Pancreas (tissue), 10 donors: ENCODE measurements around the gene SPRYD4. TPM values are rescaled to one million over a fixed set of nuclear protein-coding genes. Genes with fewer than 3 reads are reported as not detected.

ENCODE experiments used
- ATAC-seq, 4 donors: fragments of 200-7000 bp; cut with Tn5 transposase; one replicate each; pipeline versions ENCODE4 v1.8.0 to v1.9.1; 2020; ENCODE audit warnings: mild to moderate bottlenecking in 4 of 4, moderate library complexity in 4 of 4
- DNase-seq, 6 donors: peaks; one replicate each; pipeline ENCODE4 v3.0.0-alpha.2; 2020
- FAIRE-seq: peaks from 2 replicates; lab custom pipeline; 2012; peaks lifted over from hg19 to GRCh38; lab: Jason Lieb, UNC
- H3K27ac ChIP-seq, 4 donors: fragments of 200-600 bp; sonication (generic); 1 replicate in 3 of 4; 2 replicates in 1 of 4; pipeline versions ENCODE4 v1.5.0 to v1.8.0; 2020
- H3K27me3 ChIP-seq, 4 donors: fragments of 200-600 bp; one replicate each; pipeline ENCODE4 v1.8.0; 2021
- H3K36me3 ChIP-seq, 3 donors: fragments of 200-600 bp; sonication (generic) in 1 of 3; one replicate each; pipeline versions ENCODE4 v1.5.0 to v1.8.0; 2020 to 2021
- H3K4me1 ChIP-seq, 3 donors: fragments of 200-600 bp; one replicate each; pipeline ENCODE4 v1.8.0; 2021
- H3K4me3 ChIP-seq, 4 donors: fragments of 200-600 bp; sonication (generic) in 2 of 4; one replicate each; pipeline versions ENCODE4 v1.5.0 to v1.8.0; 2020 to 2021
- H3K9me3 ChIP-seq, 4 donors: fragments of 200-600 bp; one replicate each; pipeline ENCODE4 v1.8.0; 2021
- WGBS, 2 donors: extraction: QIAGEN DNeasy Blood & Tissue Kit; methylation state at CpG; one replicate each; pipeline ENCODE4 v1.1.7; 2013; 5-methylcytosine and 5-hydroxymethylcytosine counted together
- intact Hi-C, 3 donors: fragments of 100-400 bp; cut with DNase I; formaldehyde crosslinking; loops; one replicate each; pipeline versions ENCODE4 v1.11.1 to v1.14.2; 2022
- polyA plus RNA-seq, 2 donors: library from polyadenylated mRNA; stranded (reverse); fragments of 200-250 nt; gene quantifications; one replicate each; pipeline ENCODE4 v1.2.3, GENCODE V29; 2013
- total RNA-seq, 6 donors: library from RNA; stranded (reverse); fragmentation: NEBNext Ultra II Directional in 4 of 6; extraction: Animal tissue kit (Norgen Biotek cat#: 25700) in 4 of 6; gene quantifications; one replicate each; pipeline versions ENCODE4 v1.2.1 to v1.2.4, GENCODE V29; 2021 to 2023
- TF ChIP-seq, protein P1 (sequence below), 4 donors: fragments of 200-600 bp; sonication (generic) in 3 of 4; IDR thresholded peaks; one replicate each; pipeline versions ENCODE4 v1.5.0 to v1.8.0; 2021; ENCODE audit warnings: antibody characterized with exemption in 4 of 4
- donor health status: healthy with polysubstance abuse.
- donor health status: DM: no; HTN: no; CAD: no; lungs with moderate emphysema.
- donor health status: DM: no; HTN: no; CAD: no.
- donor health status: control.
- donor health status: control.
- donor health status: Bipolar disorder and iron deficiency.
- donor health status: DM: yes; HTN: yes; CAD: no.
- donor health status: DM: no; HTN: no; CAD: no.
- donor health status: DM: no; HTN: no; CAD: no.
- donor health status: DM: yes; HTN: yes; CAD: no.

The SPRYD4 gene
- total and polyA plus RNA-seq, 8 donors: 1.5 to 2.9 (median 2.0) TPM

DNA sequence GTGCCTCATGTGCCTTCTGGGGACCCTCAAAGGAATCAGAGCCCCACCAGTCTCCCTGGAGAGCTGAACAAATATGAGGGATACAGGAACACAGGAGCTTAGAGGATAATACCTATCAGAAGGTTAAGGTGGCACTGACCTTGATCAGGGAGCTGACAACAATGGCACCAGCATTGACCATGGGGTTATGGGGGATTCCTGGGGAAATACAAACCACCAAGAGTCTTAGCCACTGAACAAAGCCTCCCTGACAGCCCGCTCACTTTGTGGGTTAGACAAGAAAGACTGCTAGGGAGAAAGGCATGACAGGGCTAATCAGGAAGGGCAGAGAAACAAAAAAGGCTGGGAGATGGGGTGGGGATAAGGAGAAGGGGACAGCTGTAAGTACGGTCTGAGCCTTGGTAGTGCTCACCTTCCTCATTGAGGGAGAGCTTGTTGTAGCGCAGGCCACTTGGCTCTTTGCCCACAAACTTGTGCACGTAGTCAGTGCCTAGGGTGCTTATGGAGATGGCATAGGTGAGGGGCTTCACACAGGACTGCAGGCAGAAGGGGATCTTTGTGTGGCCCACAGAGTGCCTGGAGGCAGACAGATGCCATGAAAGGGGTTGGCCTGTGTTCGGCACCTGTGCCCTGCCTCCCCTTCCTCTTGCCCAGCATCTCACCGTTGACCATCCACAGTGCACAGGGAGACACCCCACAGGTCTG is 9.3 kb downstream of the SPRYD4 start:
- Histone ChIP-seq H3K27me3 (no peaks in the 10 kb centered on the region), H3K4me1 (peaks cover 12 to 21% (median 16%) of the 10 kb centered on the region in 3 donors), H3K9me3 (no peaks in the 10 kb centered on the region), H3K36me3 (peaks cover 0 to 9% (median 0%) of the 10 kb centered on the region in 3 donors), H3K27ac (peak overlapping the region; percentile 76 to 85 (median 78)), H3K4me3 (no peak overlapping the region)
- ATAC-seq (peak; percentile 1 to 5 (median 4)), FAIRE-seq (no peak), DNase-seq (peak in 5 of 6 donors; percentile 35 to 79 (median 54))
- intact Hi-C loops: no loop called here
- TF ChIP-seq, protein P1, sequence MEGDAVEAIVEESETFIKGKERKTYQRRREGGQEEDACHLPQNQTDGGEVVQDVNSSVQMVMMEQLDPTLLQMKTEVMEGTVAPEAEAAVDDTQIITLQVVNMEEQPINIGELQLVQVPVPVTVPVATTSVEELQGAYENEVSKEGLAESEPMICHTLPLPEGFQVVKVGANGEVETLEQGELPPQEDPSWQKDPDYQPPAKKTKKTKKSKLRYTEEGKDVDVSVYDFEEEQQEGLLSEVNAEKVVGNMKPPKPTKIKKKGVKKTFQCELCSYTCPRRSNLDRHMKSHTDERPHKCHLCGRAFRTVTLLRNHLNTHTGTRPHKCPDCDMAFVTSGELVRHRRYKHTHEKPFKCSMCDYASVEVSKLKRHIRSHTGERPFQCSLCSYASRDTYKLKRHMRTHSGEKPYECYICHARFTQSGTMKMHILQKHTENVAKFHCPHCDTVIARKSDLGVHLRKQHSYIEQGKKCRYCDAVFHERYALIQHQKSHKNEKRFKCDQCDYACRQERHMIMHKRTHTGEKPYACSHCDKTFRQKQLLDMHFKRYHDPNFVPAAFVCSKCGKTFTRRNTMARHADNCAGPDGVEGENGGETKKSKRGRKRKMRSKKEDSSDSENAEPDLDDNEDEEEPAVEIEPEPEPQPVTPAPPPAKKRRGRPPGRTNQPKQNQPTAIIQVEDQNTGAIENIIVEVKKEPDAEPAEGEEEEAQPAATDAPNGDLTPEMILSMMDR (IDR thresholded peaks at IDR 0.05): no peak
- 71 to 82% methylated on average over 6 of the region's 6 CpGs for WGBS, 2 donors

DNA sequence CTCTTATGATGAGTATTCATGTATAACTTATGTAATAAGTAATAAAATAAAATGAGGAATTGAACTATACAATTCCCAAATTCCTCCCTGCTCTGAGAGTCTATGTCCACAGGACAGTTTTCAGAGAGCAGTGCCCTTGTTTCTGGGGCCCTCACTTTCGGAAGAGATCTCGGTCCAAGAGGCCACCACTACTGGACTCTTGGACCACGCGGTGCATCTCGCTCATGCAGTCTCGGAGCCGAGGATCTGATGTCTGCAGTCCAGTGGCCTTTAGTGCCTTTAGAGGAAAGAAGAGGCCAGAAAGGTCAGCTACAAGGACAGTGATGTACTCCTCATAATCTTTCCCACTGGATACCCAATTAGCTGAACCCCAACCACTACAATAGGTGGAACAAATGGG is 11.2 kb downstream of the SPRYD4 start:
- 95 to 96% methylated on average over 7 of the region's 7 CpGs for WGBS, 2 donors

DNA sequence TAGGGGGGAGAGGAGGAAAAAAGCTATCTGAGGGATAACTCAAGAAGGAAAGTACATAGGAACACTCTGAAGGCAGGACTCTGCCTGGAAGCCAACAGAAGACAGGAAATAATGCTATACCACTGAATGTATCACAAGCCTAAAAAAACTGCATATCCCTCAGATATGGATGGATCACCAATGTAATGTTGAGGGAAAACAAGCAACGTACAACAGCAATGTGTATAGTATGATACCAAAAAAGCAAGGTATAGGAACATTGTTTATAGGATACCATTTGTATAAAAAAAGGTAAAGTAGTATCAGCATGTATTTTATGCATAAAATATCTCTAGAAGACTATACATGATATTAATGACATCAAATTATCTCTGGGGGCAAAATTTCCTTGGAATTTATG is 16.2 kb downstream of the SPRYD4 start:
- intact Hi-C loops: no loop called here
- FAIRE-seq (no peak), ATAC-seq (no peak), DNase-seq (no peak)
- Histone ChIP-seq H3K4me3 (no peak overlapping the region), H3K9me3 (no peaks in the 10 kb centered on the region), H3K36me3 (no peaks in the 10 kb centered on the region), H3K27me3 (no peaks in the 10 kb centered on the region), H3K4me1 (peaks cover 0 to 3% (median 0%) of the 10 kb centered on the region in 3 donors), H3K27ac (no peak overlapping the region)
- TF ChIP-seq, protein P1 (IDR thresholded peaks at IDR 0.05): no peak
- 83 to 88% methylated on average over 1 of the region's 1 CpG for WGBS, 2 donors

More for the DNA sequence above, 11.2 kb downstream of the SPRYD4 start:
- peaks cover 0 to 5% (median 0%) of the 10 kb centered on the region in 3 donors for H3K36me3 ChIP-seq
- no peak overlapping the region for H3K4me3 ChIP-seq
- TF ChIP-seq, protein P1 (IDR thresholded peaks at IDR 0.05): no peak
- ATAC-seq: no peak
- intact Hi-C loops: no loop called here
- FAIRE-seq: no peak
- no peak for DNase-seq
- no peak overlapping the region for H3K27ac ChIP-seq
- H3K27me3 ChIP-seq: no peaks in the 10 kb centered on the region
- no peaks in the 10 kb centered on the region for H3K9me3 ChIP-seq
- peaks cover 12 to 21% (median 16%) of the 10 kb centered on the region in 3 donors for H3K4me1 ChIP-seq

DNA sequence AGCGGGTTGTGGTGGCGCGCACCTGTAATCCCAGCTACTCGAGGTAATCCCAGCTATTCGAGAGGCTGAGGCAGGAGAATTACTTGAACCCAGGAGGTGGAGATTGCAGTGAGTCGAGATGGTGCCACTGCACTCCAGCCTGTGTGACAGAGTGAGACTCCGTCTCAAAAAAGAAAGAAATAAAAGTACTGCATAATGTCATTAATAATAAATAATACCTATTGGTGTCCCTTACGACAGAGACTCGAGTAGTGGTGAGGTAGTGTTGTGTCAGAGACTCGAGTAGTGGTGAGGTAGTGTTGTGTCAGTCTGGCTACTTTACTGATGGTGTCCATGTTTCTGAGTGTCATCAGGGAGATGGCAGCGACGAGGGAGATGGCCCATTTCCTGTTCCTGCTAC is 18.3 kb downstream of the SPRYD4 start:
- TF ChIP-seq, protein P1 (IDR thresholded peaks at IDR 0.05): no peak
- Histone ChIP-seq H3K4me1 (peaks cover 0 to 3% (median 0%) of the 10 kb centered on the region in 3 donors), H3K27ac (no peak overlapping the region), H3K36me3 (no peaks in the 10 kb centered on the region), H3K4me3 (peak overlapping the region in 3 of 4 donors; percentile 67 to 77 (median 69)), H3K27me3 (no peaks in the 10 kb centered on the region), H3K9me3 (no peaks in the 10 kb centered on the region)
- no peak for FAIRE-seq
- DNase-seq: no peak
- intact Hi-C loops: no loop called here
- 80 to 86% methylated on average over 12 of the region's 12 CpGs for WGBS, 2 donors
- no peak for ATAC-seq
